ENCODE data around the gene COX14.

- TF ChIP-seq EZH2 (IDR thresholded peaks at IDR 0.05; ENCODE audit: insufficient read depth, poor library complexity, severe bottlenecking) (no peak), EZH2phosphoT487 (IDR thresholded peaks at IDR 0.05; ENCODE audit: insufficient read depth, low read depth) (no peak)
Observed at GRCh38 chr12:50074936-50075807, 36.9 kb upstream of the COX14 start.
